Astrocyte (in vitro differentiated cells and primary cell): Measurements from ENCODE around the gene CCSER2. TPM values are rescaled to one million over a fixed set of nuclear protein-coding genes. Genes with fewer than 3 reads are reported as not detected.
A peak's percentile ranks its signal among the peaks of the same experiment; 100 is the strongest.

Source experiments
- DNase-seq: peaks from one replicate; pipeline ENCODE4 v3.0.0-alpha.2; 2010; ENCODE audit warnings: low read depth
- FAIRE-seq: peaks from 2 replicates; lab custom pipeline; 2011; peaks lifted over from hg19 to GRCh38; lab: Jason Lieb, UNC
- H2AFZ ChIP-seq: 2 replicates; pipeline ENCODE4 v1.6.0; 2012; ENCODE audit warnings: low read depth, low read length, inconsistent platforms
- H3K27ac ChIP-seq: 2 replicates; pipeline ENCODE4 v1.5.1; 2011; ENCODE audit warnings: low read depth, low read length, inconsistent platforms
- H3K27me3 ChIP-seq: 2 replicates; pipeline ENCODE4 v1.6.0; 2011; ENCODE audit warnings: low read length, inconsistent platforms; ENCODE audit not compliant: insufficient read depth
- H3K36me3 ChIP-seq: 2 replicates; pipeline ENCODE4 v1.5.1; 2011; ENCODE audit warnings: low read length, inconsistent platforms; ENCODE audit not compliant: insufficient read depth
- H3K4me1 ChIP-seq: 2 replicates; pipeline ENCODE4 v1.5.1; 2011; ENCODE audit warnings: low read length, inconsistent platforms; ENCODE audit not compliant: insufficient read depth
- H3K4me2 ChIP-seq: 2 replicates; pipeline ENCODE4 v1.6.0; 2012; ENCODE audit warnings: low read length, inconsistent platforms
- H3K4me3 ChIP-seq: 2 replicates; pipeline ENCODE4 v1.5.1; 2011; ENCODE audit warnings: low read depth, mild to moderate bottlenecking, low read length, inconsistent platforms; ENCODE audit not compliant: insufficient read depth
- H3K79me2 ChIP-seq: 2 replicates; pipeline ENCODE4 v1.6.0; 2012; ENCODE audit warnings: mild to moderate bottlenecking, low read length, inconsistent platforms; ENCODE audit not compliant: insufficient read depth
- H3K9ac ChIP-seq: 2 replicates; pipeline ENCODE4 v1.6.0; 2012; ENCODE audit warnings: mild to moderate bottlenecking, low read length, inconsistent platforms
- H3K9me3 ChIP-seq: 2 replicates; pipeline ENCODE4 v1.5.1; 2012; ENCODE audit warnings: low read depth, mild to moderate bottlenecking, low read length, inconsistent platforms; ENCODE audit not compliant: insufficient read depth
- H4K20me1 ChIP-seq: 2 replicates; pipeline ENCODE4 v1.6.0; 2012; ENCODE audit warnings: low read length, inconsistent platforms; ENCODE audit not compliant: insufficient read depth
- H3K27ac Mint-ChIP-seq: one replicate; pipeline ENCODE4 v1.8.0; 2021; ENCODE audit warnings: mild to moderate bottlenecking, mixed read lengths; ENCODE audit not compliant: unreplicated experiment
- H3K27me3 Mint-ChIP-seq: one replicate; pipeline ENCODE4 v1.8.0; 2021; ENCODE audit warnings: low read depth, mixed read lengths; ENCODE audit not compliant: unreplicated experiment
- H3K36me3 Mint-ChIP-seq: one replicate; pipeline ENCODE4 v1.8.0; 2021; ENCODE audit warnings: low read depth, mixed read lengths; ENCODE audit not compliant: unreplicated experiment
- H3K4me1 Mint-ChIP-seq: one replicate; pipeline ENCODE4 v1.8.0; 2021; ENCODE audit warnings: low read depth, mixed read lengths; ENCODE audit not compliant: unreplicated experiment
- H3K4me3 Mint-ChIP-seq: one replicate; pipeline ENCODE4 v1.8.0; 2021; ENCODE audit warnings: mild to moderate bottlenecking, moderate library complexity, mixed read lengths; ENCODE audit not compliant: unreplicated experiment
- H3K9me3 Mint-ChIP-seq: one replicate; pipeline ENCODE4 v1.8.0; 2021; ENCODE audit warnings: mild to moderate bottlenecking, mixed read lengths; ENCODE audit not compliant: unreplicated experiment
- CTCF ChIP-seq: IDR thresholded peaks from 2 replicates; pipeline ENCODE4 v1.5.1; 2011; ENCODE audit warnings: low read depth, mild to moderate bottlenecking, inconsistent platforms, low read length, moderate library complexity; ENCODE audit not compliant: insufficient read depth
- EZH2 ChIP-seq: IDR thresholded peaks from 2 replicates; pipeline ENCODE4 v1.6.1; 2012; ENCODE audit warnings: mild to moderate bottlenecking, low read length, inconsistent platforms; ENCODE audit not compliant: insufficient read depth
- total RNA-seq: library from RNA; stranded (reverse); gene quantifications from 2 replicates; pipeline ENCODE4 v1.2.1, GENCODE V29; 2021

The CCSER2 gene
- total RNA-seq, 1 donor from 2014 or later: 100 TPM

GRCh38 chr10:84530724-84531325 lies 202.4 kb downstream of the CCSER2 start:
- peaks cover 4% of the 10 kb centered on the region for H3K9me3 ChIP-seq
- no peak overlapping the region for H2AFZ ChIP-seq
- no peaks in the 10 kb centered on the region for H4K20me1 ChIP-seq
- H3K36me3 ChIP-seq: no peaks in the 10 kb centered on the region
- peaks cover 4% of the 10 kb centered on the region for H3K36me3 Mint-ChIP-seq
- no peak for TF ChIP-seq CTCF
- TF ChIP-seq EZH2: no peak
- no peak overlapping the region for H3K4me3 Mint-ChIP-seq
- peaks cover 7% of the 10 kb centered on the region for H3K9me3 Mint-ChIP-seq
- no peak overlapping the region for H3K9ac ChIP-seq
- H3K27ac ChIP-seq: no peak overlapping the region
- DNase-seq: no peak
- H3K27me3 ChIP-seq: no peaks in the 10 kb centered on the region
- no peak overlapping the region for H3K27ac Mint-ChIP-seq
- H3K4me1 ChIP-seq: peaks cover 10% of the 10 kb centered on the region
- H3K79me2 ChIP-seq: no peaks in the 10 kb centered on the region
- no peak for FAIRE-seq
- H3K4me1 Mint-ChIP-seq: peaks cover 8% of the 10 kb centered on the region
- H3K4me3 ChIP-seq: no peak overlapping the region
- no peaks in the 10 kb centered on the region for H3K27me3 Mint-ChIP-seq
- H3K4me2 ChIP-seq: no peak overlapping the region

DNA sequence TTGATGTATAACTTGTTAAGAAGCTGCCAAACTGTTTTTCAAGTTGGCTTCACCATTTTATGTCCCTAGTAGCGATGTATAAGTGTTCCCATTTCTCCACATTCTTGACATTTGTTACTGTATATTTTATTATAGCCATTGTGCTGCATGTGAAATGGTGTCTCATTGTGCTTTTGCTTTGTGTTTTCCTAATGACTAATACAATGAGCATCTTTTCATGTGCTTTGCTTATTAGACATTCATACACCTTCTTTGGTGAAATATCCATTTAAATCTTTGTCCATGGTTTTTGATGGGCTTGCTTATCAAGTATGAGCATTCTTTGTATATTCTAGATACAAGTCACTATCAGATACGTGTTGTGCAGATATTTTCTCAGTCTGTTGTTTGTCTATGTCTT lies 203.0 kb downstream of the CCSER2 start:
- no peak for TF ChIP-seq EZH2
- no peak for TF ChIP-seq CTCF
- H3K4me2 ChIP-seq: peak overlapping the region; percentile 36
- H3K27ac ChIP-seq: no peak overlapping the region

GRCh38 chr10:84534168-84534567 lies 205.8 kb downstream of the CCSER2 start:
- DNase-seq (no peak), FAIRE-seq (no peak)
- Histone ChIP-seq H3K4me1 (peaks cover 14% of the 10 kb centered on the region), H3K79me2 (no peaks in the 10 kb centered on the region), H2AFZ (no peak overlapping the region), H3K36me3 (no peaks in the 10 kb centered on the region), H3K9ac (no peak overlapping the region), H4K20me1 (no peaks in the 10 kb centered on the region), H3K4me3 (no peak overlapping the region), H3K4me2 (no peak overlapping the region), H3K27me3 (no peaks in the 10 kb centered on the region), H3K27ac (no peak overlapping the region), H3K9me3 (no peaks in the 10 kb centered on the region)
- Mint-ChIP-seq H3K27ac (no peak overlapping the region), H3K4me3 (no peak overlapping the region), H3K36me3 (peaks cover 4% of the 10 kb centered on the region), H3K4me1 (peaks cover 18% of the 10 kb centered on the region), H3K9me3 (peaks cover 2% of the 10 kb centered on the region), H3K27me3 (no peaks in the 10 kb centered on the region)
- TF ChIP-seq EZH2 (no peak), CTCF (no peak)

More for the DNA sequence above, 203.0 kb downstream of the CCSER2 start:
- Histone ChIP-seq H3K27me3 (no peaks in the 10 kb centered on the region), H3K4me3 (no peak overlapping the region), H3K4me1 (peaks cover 10% of the 10 kb centered on the region), H2AFZ (no peak overlapping the region), H3K79me2 (no peaks in the 10 kb centered on the region), H4K20me1 (no peaks in the 10 kb centered on the region), H3K9me3 (no peaks in the 10 kb centered on the region), H3K36me3 (no peaks in the 10 kb centered on the region), H3K9ac (no peak overlapping the region)
- no peak for FAIRE-seq
- peak; percentile 40 for DNase-seq
- Mint-ChIP-seq H3K4me3 (no peak overlapping the region), H3K9me3 (peaks cover 2% of the 10 kb centered on the region), H3K27me3 (no peaks in the 10 kb centered on the region), H3K36me3 (peaks cover 4% of the 10 kb centered on the region), H3K4me1 (peaks cover 10% of the 10 kb centered on the region), H3K27ac (no peak overlapping the region)
